ENCODE measurements around the gene LENG1. TPM values are rescaled to one million over a fixed set of nuclear protein-coding genes. Genes with fewer than 3 reads are reported as not detected.

LENG1 gene
- total RNA-seq, 1 donor from 2014 or later: 11.5 TPM

DNA sequence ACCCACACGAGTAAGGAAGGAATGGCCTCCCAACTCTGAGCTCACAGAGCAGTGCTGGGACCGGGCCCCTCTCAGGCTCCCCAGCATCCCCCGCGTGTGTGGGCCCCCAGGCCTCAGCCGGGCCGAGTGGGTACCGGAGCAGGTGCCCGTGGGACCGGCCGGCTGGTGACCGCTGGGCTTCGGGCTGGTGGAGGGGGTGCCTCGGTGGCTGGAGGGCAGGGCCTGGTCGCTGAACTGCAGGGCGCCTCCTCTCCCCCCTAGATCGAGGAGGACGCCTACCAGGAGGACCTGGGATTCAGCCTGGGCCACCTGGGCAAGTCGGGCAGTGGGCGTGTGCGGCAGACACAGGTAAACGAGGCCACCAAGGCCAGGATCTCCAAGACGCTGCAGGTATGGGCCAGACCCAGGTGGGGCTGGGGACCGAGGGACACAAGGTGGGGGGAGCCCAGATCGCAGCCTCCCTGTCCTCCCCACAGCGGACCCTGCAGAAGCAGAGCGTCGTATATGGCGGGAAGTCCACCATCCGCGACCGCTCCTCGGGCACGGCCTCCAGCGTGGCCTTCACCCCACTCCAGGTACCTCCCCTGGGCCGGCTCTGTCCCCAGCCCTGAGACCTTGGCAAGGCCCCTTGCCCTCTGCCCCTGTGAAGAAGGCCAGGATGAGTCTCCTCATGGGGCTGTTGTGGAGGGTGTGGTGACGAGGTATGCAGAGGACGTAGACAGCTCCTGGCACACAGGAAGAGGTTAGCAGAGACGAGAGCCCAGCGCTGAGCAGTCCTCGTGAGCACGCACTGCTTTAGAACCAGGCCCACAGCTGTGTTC lies 30.5 kb downstream of the LENG1 start:
- no peak for DNase-seq (ENCODE audit: low read depth)
- no peak for TF ChIP-seq CTCF (conservative IDR thresholded peaks at IDR 0.05; ENCODE audit: low read depth, low read length)

DNA sequence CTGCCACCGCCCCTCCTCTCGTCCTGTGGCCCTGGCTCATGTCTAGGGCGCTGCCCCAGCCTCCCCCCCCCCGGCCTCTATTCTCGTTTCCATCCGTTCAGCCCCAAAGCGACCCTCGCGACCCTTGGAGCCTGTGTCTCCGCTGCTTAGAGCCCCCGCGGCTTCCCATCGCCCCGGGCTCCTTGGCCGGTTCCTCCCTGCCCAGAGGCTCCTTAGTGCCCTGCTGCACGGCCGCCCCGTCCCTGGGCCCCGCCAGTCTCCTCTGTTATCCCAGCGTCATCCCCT lies 31.1 kb downstream of the LENG1 start:
- H3K4me3 ChIP-seq (ENCODE audit: low read depth, low read length): no peak overlapping the region
- no peak for DNase-seq (ENCODE audit: low read depth)
- TF ChIP-seq CTCF (conservative IDR thresholded peaks at IDR 0.05; ENCODE audit: low read depth, low read length): no peak

More for the DNA sequence above, 30.5 kb downstream of the LENG1 start:
- no peak overlapping the region for H3K4me3 ChIP-seq (ENCODE audit: low read depth, low read length)

GRCh38 chr19:54127688-54128440 lies 31.7 kb downstream of the LENG1 start:
- H3K4me3 ChIP-seq (ENCODE audit: low read depth, low read length): no peak overlapping the region
- DNase-seq (ENCODE audit: low read depth): no peak
- no peak for TF ChIP-seq CTCF (conservative IDR thresholded peaks at IDR 0.05; ENCODE audit: low read depth, low read length)

GRCh38 chr19:54125713-54126112 lies 33.8 kb downstream of the LENG1 start:
- no peak overlapping the region for H3K4me3 ChIP-seq (ENCODE audit: low read depth, low read length)
- no peak for TF ChIP-seq CTCF (conservative IDR thresholded peaks at IDR 0.05; ENCODE audit: low read depth, low read length)
- no peak for DNase-seq (ENCODE audit: low read depth)

GRCh38 chr19:54124393-54124792 lies 35.1 kb downstream of the LENG1 start:
- no peak for TF ChIP-seq CTCF (conservative IDR thresholded peaks at IDR 0.05; ENCODE audit: low read depth, low read length)
- DNase-seq (ENCODE audit: low read depth): no peak
- no peak overlapping the region for H3K4me3 ChIP-seq (ENCODE audit: low read depth, low read length)

DNA sequence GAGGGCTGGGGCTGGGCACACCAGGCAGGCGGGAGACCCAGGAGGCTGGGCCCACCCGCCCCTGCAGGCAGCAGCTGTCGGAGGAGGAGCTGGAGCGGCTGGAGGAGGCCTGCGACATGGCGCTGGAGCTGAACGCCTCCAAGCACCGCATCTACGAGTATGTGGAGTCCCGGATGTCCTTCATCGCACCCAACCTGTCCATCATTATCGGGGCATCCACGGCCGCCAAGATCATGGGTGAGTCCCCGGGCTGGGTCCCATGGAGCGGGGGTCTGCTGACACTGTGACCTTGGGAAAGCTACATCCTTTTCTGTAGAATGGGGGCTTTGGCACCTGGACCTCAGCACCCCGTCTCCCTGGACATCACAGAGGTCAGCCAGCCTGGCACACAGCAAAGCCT lies 35.8 kb downstream of the LENG1 start:
- H3K4me3 ChIP-seq (ENCODE audit: low read depth, low read length): no peak overlapping the region

More for the DNA sequence above, 35.8 kb downstream of the LENG1 start:
- TF ChIP-seq CTCF (conservative IDR thresholded peaks at IDR 0.05; ENCODE audit: low read depth, low read length): no peak
- no peak for DNase-seq (ENCODE audit: low read depth)

All from epithelial cell of proximal tubule (primary cell).